8988T (cell line): ENCODE results near the gene ZIC3.

Source experiments
- DNase-seq: peaks from one replicate; pipeline ENCODE4 v3.0.0; 2011

Gene ZIC3

GRCh38 chrX:137574102-137574783 lies 8.3 kb downstream of the ZIC3 start:
- no peak for DNase-seq

DNA sequence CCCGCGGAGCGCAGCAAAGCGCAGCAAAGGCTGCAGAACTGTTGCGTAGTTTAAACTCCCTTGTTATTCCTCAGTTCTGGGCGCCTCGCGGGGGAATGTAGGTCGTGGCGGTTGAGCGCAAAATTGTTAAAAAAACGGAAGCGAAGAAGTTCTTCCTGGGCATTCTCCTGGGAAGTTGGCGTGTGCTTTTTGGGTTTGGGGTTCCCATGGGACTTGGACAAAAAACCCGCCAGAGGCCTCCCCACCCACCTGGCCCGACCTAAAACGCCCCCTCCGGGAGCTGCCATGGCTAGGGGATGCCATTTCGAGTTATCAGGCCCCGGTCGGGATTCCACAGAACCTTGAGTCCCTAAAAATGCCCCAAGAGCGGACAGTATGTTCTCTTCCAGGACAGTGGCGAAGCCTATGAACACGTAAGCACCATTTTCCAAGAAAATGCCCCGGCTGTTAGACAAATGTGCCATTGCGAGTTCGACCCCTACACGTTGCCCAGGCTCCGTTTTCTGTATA lies 8.9 kb downstream of the ZIC3 start:
- no peak for DNase-seq

- no peak for DNase-seq
Observed at GRCh38 chrX:137575596-137576255, 9.8 kb downstream of the ZIC3 start.

DNA sequence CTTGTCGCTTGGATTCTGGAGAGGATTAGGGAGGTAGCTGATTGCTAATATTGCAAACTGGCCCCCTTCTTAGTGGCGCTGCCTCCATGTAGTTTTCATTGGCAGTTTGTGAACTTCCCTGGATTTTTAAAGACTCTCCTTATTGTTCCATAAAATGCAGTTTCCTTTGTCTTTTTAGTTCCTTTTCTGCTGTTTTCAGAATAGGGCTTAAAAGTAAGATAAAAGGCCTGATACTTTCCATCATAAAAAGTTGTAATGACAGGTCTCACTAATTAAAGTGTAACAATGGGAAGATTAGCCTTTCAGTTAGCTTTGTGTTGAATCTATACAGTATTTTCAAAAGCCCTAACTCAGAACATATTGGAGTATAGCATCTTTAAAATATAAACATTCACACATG lies 21.2 kb downstream of the ZIC3 start:
- DNase-seq: no peak

DNA sequence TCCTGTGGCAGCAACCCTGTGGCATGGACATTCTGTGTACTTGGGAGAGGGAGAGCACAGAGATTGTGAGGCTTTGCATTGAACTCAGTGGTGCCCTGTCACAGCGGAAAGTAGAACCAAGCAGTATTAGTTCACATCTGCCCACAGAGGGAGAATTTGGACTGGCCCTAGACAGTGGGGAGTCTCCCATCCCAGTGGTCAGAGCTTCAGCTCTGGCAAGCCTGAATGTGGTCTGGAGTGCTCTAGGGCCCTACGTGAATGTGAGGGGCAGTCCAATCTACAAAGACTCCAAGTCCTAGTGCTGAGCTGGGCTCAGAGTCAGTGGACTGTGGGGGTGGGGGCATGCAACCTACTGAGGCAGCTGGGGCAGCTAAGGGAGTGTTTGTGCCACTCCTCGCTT lies 34.8 kb downstream of the ZIC3 start:
- no peak for DNase-seq
